ENCODE results near the gene LAIR1. TPM values are rescaled to one million over a fixed set of nuclear protein-coding genes. Genes with fewer than 3 reads are reported as not detected.
"Not testable (repeated sequence)": the region's sequence is repeated elsewhere in the genome, so short reads cannot be mapped to it uniquely, and the experiment has no call there.

The LAIR1 gene
- not detected in 2 replicates for total RNA-seq (2014; rRNA removed)
- polyA plus RNA-seq (2012): not detected

- no peak for DNase-seq (ENCODE audit: low read depth)
These were observed at the start of gene LAIR1 for GRCh38 chr19:54364775-54365257. LAIR1 (minus strand) TSS chr19:54364931; CDS start chr19:54364804, 127 bp downstream.

DNA sequence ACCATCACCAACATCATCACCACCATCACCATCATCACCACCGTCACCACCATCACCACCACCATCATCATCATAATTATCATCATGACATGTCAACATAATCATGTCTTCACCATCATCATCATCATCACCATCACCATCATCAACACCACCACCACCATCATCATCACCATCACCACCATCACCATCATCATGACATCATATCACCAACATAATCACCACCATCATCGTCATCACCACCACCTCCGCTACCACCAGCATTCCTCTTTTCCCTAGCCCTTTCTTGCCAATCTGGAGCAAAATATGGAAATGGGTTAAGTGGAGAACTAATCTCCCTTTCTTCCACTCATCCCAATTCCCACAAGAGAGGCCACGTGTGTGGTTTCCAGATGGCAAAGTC lies 49.4 kb upstream of the LAIR1 start:
- no peak for DNase-seq (ENCODE audit: low read depth)

- DNase-seq (ENCODE audit: low read depth): no peak
These were observed 48.1 kb upstream of the LAIR1 start for GRCh38 chr19:54412877-54413276.

DNA sequence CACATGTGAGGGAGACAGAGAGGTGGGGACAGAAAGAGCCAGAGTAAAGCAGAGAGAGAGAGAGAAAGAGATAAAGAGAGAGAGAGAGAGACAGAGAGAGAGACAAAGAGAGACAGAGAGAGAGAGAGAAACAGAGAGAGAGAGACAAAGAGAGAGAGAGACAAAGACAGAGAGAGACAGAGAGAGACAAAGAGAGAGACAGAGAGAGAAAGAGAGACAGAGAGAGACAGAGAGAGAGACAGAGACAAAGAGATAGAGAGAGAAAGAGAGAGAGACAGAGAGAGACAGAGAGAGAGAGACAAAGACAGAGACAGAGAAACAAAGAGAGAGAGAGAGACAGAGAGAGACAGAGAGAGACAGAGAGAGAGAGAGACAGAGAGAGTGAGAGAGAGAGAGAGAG lies 46.3 kb upstream of the LAIR1 start:
- DNase-seq (ENCODE audit: low read depth): no peak

DNA sequence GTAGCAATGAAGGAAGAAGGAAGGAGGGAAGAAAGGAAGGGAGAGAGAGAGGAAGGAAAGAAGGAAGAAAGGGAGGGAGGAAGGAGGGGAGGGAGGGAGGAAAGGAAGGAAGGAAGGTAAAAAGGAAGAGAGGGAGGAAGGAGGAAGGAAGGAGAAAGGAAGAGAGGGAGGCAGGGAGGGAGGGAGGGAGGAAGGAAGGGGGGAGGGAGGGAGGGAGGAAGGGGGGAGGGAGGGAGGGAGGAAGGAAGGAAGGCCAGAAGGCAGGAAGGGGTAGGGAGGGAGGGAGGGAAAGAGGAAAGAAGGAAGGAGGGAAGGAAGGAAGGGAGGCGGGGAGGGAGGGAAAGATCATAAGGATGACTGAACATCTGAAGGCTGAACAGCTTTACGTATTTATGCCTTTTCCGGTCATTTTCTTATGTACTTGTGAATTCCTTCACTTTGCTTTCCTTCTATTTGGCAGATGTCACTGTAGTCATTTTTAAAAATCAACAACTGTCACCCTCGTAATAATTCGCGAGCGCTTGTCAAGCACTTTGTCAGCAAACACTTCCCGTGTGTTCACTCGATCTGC lies 43.8 kb upstream of the LAIR1 start:
- DNase-seq (ENCODE audit: low read depth): no peak

GRCh38 chr19:54407780-54408179 lies 43.0 kb upstream of the LAIR1 start:
- no peak for DNase-seq (ENCODE audit: low read depth)

DNA sequence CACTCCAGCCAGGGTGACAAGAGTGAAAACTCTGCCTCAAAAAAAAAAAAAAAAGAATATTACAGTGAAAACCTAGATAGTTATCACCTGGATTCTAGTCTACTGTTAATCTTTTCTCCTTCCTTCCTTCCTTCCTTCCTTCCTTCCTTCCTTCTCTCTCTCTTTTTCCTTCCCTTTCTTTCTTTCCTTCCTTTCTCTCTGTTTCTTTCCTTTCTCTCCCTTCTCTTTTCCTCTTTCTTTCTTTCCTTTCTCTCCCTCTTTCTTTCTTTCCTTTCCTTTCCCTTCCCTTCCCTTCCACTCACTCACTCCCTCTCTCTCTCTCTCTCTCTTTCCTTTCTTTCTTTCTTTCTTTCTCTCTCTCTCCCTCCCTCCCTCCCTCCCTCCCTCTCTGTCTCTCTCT lies 40.9 kb upstream of the LAIR1 start:
- no peak for DNase-seq (ENCODE audit: low read depth)

DNA sequence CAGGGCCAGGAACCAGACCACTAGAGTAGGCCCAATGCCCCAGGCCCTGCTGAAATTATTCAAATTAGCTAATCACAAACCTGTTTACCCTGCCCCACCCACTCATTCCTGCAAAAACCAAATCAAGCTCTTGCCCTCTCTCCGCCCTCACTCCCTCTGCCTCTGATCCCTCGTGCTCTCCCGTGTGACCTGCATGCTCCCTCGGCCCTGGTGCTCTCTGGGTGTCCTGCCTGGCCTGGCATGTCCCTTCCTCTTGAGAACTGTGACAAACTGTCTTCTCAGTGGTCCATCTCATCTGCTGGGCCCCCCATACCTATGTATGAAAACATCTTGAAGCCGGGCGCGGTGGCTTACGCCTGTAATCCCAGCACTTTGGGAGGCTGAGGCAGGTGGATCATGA lies 38.3 kb upstream of the LAIR1 start:
- no peak for DNase-seq (ENCODE audit: low read depth)

DNA sequence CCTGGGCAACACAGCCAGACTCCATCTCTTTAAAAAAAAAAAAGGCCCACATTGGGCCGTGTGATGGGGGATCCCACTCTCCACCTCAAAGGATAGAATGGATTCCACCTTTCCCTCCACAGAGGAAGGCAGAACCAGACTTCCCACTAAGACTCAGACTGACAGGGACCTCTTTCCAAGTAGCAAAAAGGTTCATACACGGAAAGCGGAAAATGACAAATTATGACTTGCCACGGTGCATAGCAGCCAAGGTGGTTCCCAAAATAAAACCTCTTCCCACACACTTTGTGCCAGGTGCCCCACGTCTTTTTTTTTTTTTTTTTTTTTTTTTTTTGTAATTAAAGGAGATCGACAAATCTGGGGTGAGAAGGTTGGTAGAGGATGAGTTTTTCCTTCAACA lies 36.2 kb upstream of the LAIR1 start:
- no peak for DNase-seq (ENCODE audit: low read depth)

DNA sequence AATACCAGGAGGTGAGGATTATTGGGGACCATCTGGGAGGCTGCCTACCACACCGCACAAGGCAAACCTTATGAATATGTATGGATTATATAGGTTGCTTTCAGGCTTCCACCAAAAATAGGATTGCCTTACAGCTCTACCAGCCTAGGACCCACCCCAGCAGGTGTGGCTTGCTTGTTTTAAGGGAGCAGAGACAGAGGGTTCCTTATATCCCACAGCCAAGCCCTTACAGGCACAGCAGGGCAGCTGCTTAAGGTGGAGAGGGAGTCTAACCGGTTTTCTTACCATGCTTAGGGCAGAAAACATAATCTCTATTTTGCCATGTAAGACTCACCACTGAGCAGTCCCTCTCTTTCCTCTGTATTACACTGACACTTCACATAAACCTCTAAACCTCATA lies 34.5 kb upstream of the LAIR1 start:
- DNase-seq (ENCODE audit: low read depth): no peak

- DNase-seq (ENCODE audit: low read depth): no peak
These were observed 31.0 kb upstream of the LAIR1 start for GRCh38 chr19:54395685-54396084.

DNA sequence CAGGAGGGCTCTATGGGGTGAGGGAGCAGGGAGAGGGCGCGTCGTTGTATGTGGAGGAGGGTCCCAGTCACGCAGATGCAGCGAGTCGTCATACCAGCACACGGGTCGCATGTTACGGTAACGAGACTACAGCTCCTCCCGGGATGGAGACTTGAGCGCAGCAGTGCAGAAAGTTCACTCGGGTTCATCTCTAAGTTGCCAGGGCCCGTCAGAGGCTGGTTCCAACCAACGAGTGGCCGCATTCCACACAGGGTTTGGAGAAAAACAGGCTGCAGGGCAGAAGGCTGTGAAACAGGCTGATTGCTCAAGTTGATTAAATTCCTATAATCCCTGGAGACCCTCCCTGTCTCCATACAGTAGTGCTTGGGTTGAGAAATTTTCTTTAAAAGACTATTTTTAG lies 28.6 kb upstream of the LAIR1 start:
- no peak for DNase-seq (ENCODE audit: low read depth)

- no peak for DNase-seq (ENCODE audit: low read depth)
These were observed 27.4 kb upstream of the LAIR1 start for GRCh38 chr19:54392105-54392504.

GRCh38 chr19:54391589-54392061 lies 26.9 kb upstream of the LAIR1 start:
- DNase-seq (ENCODE audit: low read depth): no peak

DNA sequence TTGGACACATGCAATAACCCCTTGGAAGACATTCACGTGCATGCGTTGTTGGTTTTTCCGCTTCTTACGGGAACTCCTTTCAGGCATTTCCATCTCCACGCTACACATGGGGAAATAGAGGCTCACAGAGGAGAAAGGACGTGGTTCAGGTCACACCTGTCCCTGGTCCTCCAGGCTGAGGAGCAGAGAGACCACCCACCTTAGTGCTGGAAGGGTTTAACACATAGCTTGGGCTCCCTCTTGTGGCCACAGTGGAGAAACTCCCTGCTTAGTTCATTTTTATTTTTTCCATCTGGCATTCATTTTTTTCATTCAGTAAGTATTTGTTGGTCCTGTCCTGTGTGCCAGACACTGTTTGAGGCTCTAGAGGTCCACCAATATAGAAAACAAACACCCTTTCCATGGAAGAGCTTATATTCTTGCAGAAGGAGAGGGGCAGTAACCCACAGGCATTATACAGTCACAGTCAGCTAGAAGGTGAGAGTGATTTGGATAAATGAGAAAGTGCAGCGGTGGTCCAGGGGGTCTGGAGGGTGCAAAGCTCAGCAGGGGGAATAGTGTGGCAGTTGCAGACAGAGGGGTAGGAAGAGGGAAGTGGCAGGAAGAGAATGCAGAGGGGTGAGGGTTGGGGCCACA lies 26.3 kb upstream of the LAIR1 start:
- peak; percentile 40 for DNase-seq (ENCODE audit: low read depth)

GRCh38 chr19:54389553-54389952 lies 24.8 kb upstream of the LAIR1 start:
- DNase-seq (ENCODE audit: low read depth): no peak

DNA sequence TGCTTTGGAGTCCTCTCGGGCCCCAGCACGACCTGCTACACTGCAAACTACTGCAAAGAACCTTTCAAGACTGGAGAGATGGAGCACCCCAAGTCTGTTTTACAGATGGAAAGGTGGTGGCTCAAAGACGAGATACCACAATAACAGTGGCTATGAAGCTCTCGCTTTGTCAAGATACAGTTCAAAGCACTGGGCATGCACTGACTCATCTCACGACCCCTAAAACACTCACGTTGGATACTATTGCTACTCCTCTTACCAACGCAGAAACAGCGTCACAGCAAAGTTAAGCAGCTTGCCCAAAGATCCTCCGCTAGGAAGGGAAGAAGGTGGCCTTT lies 24.0 kb upstream of the LAIR1 start:
- DNase-seq (ENCODE audit: low read depth): no peak

- no peak for DNase-seq (ENCODE audit: low read depth)
These were observed 23.5 kb upstream of the LAIR1 start for GRCh38 chr19:54387991-54388801.

GRCh38 chr19:54383330-54383729 lies 18.6 kb upstream of the LAIR1 start:
- no peak for DNase-seq (ENCODE audit: low read depth)

GRCh38 chr19:54382041-54382440 lies 17.3 kb upstream of the LAIR1 start:
- DNase-seq (ENCODE audit: low read depth): not testable (repeated sequence)

DNA sequence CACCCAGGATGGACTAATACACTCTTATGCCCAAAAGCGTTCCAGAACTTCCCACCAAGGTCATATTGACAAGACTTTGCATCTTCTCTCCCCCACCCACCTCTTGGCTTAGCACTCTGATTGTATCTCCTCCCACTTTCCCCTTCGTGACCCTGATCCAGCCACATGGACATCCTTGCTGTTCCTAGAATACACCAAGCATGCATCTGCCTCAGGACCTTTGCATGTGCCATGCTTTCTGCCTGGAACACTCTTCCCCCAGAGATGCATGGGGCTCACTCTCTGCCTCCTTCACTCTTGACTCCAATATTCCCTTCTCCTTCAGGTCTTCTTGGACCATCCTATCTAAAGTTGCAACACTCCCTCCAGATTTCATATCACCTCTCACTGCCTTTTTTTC lies 16.2 kb upstream of the LAIR1 start:
- no peak for DNase-seq (ENCODE audit: low read depth)

DNA sequence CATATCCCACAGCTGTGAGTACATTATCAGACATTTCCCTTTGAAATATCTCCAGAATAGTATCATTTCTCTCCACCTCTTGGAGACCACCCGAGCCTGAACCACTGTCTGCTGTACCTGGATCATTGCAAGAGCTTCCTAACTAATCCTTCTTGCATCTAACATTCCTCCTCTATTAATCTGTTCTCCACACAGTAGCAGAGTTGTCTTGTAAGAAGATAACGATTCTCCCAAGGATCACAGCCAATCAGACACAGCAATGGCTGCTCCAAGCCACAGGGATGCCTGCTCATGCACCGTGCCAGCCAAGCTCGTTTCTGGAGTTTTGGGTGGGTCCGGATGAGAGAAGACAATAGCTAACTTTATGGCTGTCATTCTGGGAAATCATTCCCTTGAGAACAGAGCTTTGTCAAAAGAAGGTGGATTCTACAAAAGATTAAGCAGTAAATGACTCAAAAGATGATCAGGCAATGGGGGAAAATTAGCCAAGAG lies 14.5 kb upstream of the LAIR1 start:
- DNase-seq (ENCODE audit: low read depth): no peak
